BJ (cell line): Measurements from ENCODE around the gene SERPINA4. TPM values are rescaled to one million over a fixed set of nuclear protein-coding genes. Genes with fewer than 3 reads are reported as not detected.

Experiments used
- CTCF ChIA-PET: fragments of 350-600 bp; formaldehyde crosslinking; extraction: SDS; loops from one replicate; lab custom pipeline; 2021; ENCODE audit warnings: antibody characterized with exemption, inconsistent platforms; lab: Yijun Ruan, JAX
- POLR2A ChIA-PET: fragments of 300-600 bp; sonication (Branson Sonifier 250); formaldehyde crosslinking; extraction: SDS; loops from one replicate; lab custom pipeline; 2021; ENCODE audit warnings: antibody characterized with exemption; lab: Charles Lee
- DNase-seq: peaks from one replicate; pipeline ENCODE4 v3.0.0-alpha.2; 2011; ENCODE audit warnings: low read depth
- H3K27me3 ChIP-seq: 2 replicates; pipeline ENCODE4 v1.6.0; 2011; ENCODE audit warnings: low read length; ENCODE audit not compliant: control insufficient read depth, insufficient read depth
- H3K36me3 ChIP-seq: 2 replicates; pipeline ENCODE4 v1.5.1; 2011; ENCODE audit warnings: low read length; ENCODE audit not compliant: control insufficient read depth, insufficient read depth
- H3K4me3 ChIP-seq: 2 replicates; pipeline ENCODE4 v1.5.1; 2011; ENCODE audit warnings: low read depth, mild to moderate bottlenecking, control low read depth, low read length
- polyA plus RNA-seq: library from polyadenylated mRNA; depleted of rRNA; stranded (reverse); fragments of >200 nt; gene quantifications from 2 replicates; pipeline ENCODE4 v1.2.3, GENCODE V29; 2011
- TF ChIP-seq, protein P1 (sequence below): IDR thresholded peaks from 2 replicates; pipeline ENCODE4 v1.5.1; 2011; ENCODE audit warnings: low read depth, mild to moderate bottlenecking, control low read depth, inconsistent platforms, low read length, moderate library complexity; ENCODE audit not compliant: insufficient read depth

SERPINA4 gene
- polyA plus RNA-seq, 1 experiment = not detected

DNA sequence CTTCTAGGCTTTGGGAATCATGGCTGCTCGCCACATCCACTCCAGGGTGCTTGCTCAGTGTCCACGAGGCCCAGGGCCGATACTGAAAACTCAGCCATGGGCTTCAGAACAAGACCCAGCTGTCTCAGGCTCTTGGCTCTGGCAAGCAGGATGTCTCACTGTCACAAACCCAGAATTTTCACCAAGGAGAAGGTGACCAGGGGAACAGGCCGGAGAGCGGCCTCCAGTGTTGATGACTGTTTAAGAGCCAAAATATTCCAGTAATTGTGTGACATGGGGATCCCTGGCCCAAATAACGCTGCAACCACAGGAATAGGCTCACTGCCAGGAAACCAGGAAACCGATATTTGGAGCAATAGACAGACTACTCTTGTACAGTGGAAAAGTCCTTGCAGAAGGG lies 10.2 kb downstream of the SERPINA4 start:
- POLR2A ChIA-PET = no interaction called here
- DNase-seq = no peak

DNA sequence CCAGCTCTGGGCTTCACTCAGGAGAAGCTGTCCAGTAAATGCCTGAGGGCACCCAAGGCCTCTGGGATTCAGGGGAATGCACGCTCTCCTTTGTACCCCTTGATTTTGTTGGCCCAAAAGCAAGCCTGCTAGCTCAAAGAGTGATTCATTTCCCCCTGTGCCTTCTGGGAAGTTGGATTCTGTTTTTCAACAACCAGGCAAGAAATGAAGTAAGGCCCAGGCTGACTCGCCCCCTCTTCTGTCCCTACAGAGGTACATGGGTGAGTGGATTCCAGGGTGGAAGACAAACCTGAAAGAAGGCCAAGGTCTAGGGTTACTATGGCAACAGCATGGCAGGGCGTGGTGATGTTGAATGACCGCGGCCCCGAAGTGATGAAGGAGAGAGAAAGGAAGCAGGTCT lies 10.7 kb downstream of the SERPINA4 start:
- CTCF ChIA-PET = interaction anchor here (1.2 to 4.8 kb wide), 2 partner anchors 12 to 22 kb away, joined by 3 to 27 read pairs; no protein-coding TSS in a partner anchor
- no peak for DNase-seq
- TF ChIP-seq, protein P1, sequence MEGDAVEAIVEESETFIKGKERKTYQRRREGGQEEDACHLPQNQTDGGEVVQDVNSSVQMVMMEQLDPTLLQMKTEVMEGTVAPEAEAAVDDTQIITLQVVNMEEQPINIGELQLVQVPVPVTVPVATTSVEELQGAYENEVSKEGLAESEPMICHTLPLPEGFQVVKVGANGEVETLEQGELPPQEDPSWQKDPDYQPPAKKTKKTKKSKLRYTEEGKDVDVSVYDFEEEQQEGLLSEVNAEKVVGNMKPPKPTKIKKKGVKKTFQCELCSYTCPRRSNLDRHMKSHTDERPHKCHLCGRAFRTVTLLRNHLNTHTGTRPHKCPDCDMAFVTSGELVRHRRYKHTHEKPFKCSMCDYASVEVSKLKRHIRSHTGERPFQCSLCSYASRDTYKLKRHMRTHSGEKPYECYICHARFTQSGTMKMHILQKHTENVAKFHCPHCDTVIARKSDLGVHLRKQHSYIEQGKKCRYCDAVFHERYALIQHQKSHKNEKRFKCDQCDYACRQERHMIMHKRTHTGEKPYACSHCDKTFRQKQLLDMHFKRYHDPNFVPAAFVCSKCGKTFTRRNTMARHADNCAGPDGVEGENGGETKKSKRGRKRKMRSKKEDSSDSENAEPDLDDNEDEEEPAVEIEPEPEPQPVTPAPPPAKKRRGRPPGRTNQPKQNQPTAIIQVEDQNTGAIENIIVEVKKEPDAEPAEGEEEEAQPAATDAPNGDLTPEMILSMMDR = no peak
- H3K36me3 ChIP-seq = no peaks in the 10 kb centered on the region
- POLR2A ChIA-PET = no interaction called here
- H3K27me3 ChIP-seq = no peaks in the 10 kb centered on the region
- no peak overlapping the region for H3K4me3 ChIP-seq

More for the DNA sequence above, 10.2 kb downstream of the SERPINA4 start:
- CTCF ChIA-PET = interaction anchor here (1.2 to 4.8 kb wide), 2 partner anchors 11 to 22 kb away, joined by 3 to 27 read pairs; no protein-coding TSS in a partner anchor
- H3K36me3 ChIP-seq = no peaks in the 10 kb centered on the region
- H3K27me3 ChIP-seq = no peaks in the 10 kb centered on the region
- H3K4me3 ChIP-seq = no peak overlapping the region
- TF ChIP-seq, protein P1 = no peak

DNA sequence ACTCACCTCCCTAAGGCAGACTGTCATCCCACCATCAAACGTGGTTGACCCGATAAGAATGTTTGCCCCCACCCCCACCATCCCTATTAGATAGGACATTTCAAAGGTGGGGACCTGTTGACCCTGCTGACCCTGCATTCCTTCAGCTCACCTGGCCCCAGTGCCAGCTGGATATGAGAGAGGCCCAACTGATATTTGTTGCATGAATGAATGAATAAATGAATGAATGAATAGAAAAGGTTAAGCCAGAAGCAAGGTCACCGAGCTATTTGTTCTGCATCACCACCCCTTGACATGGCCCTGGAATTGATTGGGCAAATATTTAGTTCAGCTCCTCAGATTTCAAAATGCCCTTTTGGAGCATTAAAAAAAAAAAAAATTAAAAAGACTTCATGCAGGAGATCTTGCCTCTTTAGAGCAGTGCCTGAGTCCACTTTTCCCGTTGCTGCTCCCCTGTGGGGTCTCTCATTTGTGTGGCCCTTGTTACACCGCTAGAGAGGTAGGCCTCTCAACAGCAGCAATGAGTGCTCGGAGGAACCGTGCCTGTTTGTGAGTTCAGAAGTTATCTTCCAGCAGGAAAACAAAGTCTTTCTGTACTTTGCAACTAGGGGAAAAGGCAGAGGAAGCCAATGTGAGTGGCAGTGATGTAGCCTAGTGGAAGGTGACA lies 11.5 kb downstream of the SERPINA4 start:
- POLR2A ChIA-PET = no interaction called here
- no peaks in the 10 kb centered on the region for H3K27me3 ChIP-seq
- no peak for DNase-seq
- no peak overlapping the region for H3K4me3 ChIP-seq
- H3K36me3 ChIP-seq = no peaks in the 10 kb centered on the region
- TF ChIP-seq, protein P1 = no peak
- CTCF ChIA-PET = interaction anchor here (4.8 kb wide), 1 partner anchor 23 kb away, joined by 27 read pairs; no protein-coding TSS in a partner anchor

DNA sequence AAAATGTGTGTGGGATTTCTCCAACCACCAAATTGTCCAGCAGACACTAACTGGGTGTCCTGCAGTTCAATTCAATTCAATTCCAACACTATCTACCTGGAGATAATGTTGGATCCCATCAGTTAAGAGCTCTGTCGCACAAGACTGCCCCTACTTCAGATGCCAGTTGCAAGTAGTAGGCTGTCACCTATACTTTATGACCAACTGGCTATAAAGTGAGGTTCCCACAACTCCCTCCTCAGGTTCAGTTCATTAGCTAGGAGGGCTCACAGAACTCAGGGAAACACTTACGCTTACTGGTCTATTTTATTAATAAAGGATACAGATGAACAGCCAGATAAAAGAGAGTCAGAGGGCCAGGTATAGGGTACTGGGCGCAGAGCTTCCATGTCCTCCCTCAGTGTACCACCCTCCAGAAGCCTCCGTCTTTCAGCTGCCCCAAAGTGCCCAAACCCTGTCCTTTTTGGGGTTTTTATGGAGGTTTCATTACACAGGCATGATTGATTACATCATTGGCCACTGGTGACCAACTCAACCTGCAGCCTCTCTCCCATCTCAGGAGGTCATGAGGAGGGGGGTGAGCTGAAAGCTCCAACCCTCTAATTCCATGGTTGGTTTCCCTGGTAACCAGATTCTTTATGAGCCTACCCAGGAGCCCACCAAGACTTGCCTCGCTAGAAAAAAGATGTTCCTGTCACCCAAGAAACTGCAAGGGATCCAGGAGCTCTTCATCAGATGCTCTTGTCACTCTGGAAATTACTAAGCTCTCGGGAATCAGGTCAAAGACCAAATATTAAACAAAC lies 12.4 kb downstream of the SERPINA4 start:
- H3K36me3 ChIP-seq = no peaks in the 10 kb centered on the region
- ChIA-PET POLR2A (no interaction called here), CTCF (no interaction called here)
- TF ChIP-seq, protein P1 = no peak
- no peak overlapping the region for H3K4me3 ChIP-seq
- no peak for DNase-seq
- H3K27me3 ChIP-seq = no peaks in the 10 kb centered on the region

DNA sequence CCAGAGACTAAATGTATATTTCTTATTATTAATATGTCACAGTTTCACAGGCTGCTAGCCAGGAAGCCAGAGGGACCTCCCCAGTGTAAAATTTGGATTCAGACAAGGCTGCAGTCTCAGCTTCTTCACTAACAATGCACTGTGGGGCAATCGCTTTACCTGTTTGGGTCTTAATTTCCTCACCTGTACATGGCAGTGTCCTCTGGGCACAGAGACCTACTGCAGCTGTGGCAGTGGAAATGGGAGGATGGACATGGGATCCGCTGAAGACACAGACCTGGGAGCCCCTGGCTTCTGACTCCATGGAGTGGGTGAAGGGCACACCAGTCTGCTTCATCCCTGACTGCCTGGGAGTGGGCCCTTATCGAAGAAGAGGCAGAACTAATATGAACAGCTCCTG lies 13.1 kb downstream of the SERPINA4 start:
- ChIA-PET POLR2A (no interaction called here), CTCF (no interaction called here)
- no peak for DNase-seq

More for the DNA sequence above, 13.1 kb downstream of the SERPINA4 start:
- Histone ChIP-seq H3K27me3 (no peaks in the 10 kb centered on the region), H3K4me3 (no peak overlapping the region), H3K36me3 (no peaks in the 10 kb centered on the region)
- TF ChIP-seq, protein P1 = no peak
